ENCODE measurements around the gene LHX1. TPM values are rescaled to one million over a fixed set of nuclear protein-coding genes. Genes with fewer than 3 reads are reported as not detected.

The LHX1 gene
- total and polyA plus RNA-seq, 10 of the 15 experiments (the other 5 are each of a cell fraction or from before 2014, with no cell fraction given): not detected

- H3K27ac ChIP-seq (ENCODE audit: control insufficient read depth, insufficient read depth): no peak overlapping the region
- H3K9ac ChIP-seq (ENCODE audit: control insufficient read depth, insufficient read depth, low read length): no peak overlapping the region
- H3K36me3 ChIP-seq (ENCODE audit: control insufficient read depth in 2 of 2, insufficient read depth in 2 of 2, low read length in 1 of 2): no peaks in the 10 kb centered on the region
- peaks cover 38 to 64% of the 10 kb centered on the region in 2 experiments for H3K27me3 ChIP-seq (replicated peaks in 1 of 2; ENCODE audit: control insufficient read depth in 2 of 2, insufficient read depth in 2 of 2, low read length in 1 of 2)
- DNase-seq (ENCODE audit: low read depth, low spot score) (no peak), ATAC-seq (no peak), FAIRE-seq (no peak)
- H3K9me3 ChIP-seq (replicated peaks; ENCODE audit: control insufficient read depth, insufficient read depth, low read length): no peaks in the 10 kb centered on the region; the same call in 2 of the 3 replicates
- ChIA-PET CTCF (no interaction called here), RAD21 (ENCODE audit: unreplicated experiment) (no interaction called here), POLR2A (no interaction called here), SMC1A (ENCODE audit: uncharacterized antibody, unreplicated experiment) (no interaction called here)
- BruUV-seq (replicated peaks): no TSS peak
- H2AFZ ChIP-seq (ENCODE audit: control insufficient read depth, low read depth, low read length): no peak overlapping the region
- TF ChIP-seq SUZ12 (IDR thresholded peaks at IDR 0.05; ENCODE audit: unreplicated experiment): peak; percentile 31
- TF ChIP-seq NFXL1 (IDR thresholded peaks at IDR 0.05; ENCODE audit: borderline replicate concordance): no peak
- no peak overlapping the region for H3K4me3 ChIP-seq
- H3K79me2 ChIP-seq (ENCODE audit: control insufficient read depth, insufficient read depth, low read length): no peaks in the 10 kb centered on the region
- in situ Hi-C loops (cut with MboI) (no loop called here), intact Hi-C loops (cut with micrococcal nuclease; ENCODE audit: unreplicated experiment) (loop anchor here (10.0 kb wide), 1 partner anchor 413 kb away; no protein-coding TSS in a partner anchor)
- H3K4me1 ChIP-seq (ENCODE audit: control insufficient read depth, insufficient read depth, low read length): no peaks in the 10 kb centered on the region
- H3K4me2 ChIP-seq (ENCODE audit: control insufficient read depth, insufficient read depth): no peak overlapping the region
- 75% methylated on average over 38 of the region's 57 CpGs for WGBS (ENCODE audit: insufficient coverage, insufficient replicate concordance, low lambda C conversion rate, missing lambda C conversion rate)
- H4K20me1 ChIP-seq (ENCODE audit: control insufficient read depth, insufficient read depth): no peaks in the 10 kb centered on the region
Measured at GRCh38 chr17:36942019-36942599, 4.8 kb downstream of the LHX1 start.

GRCh38 chr17:36942631-36943125, 5.4 kb downstream of the LHX1 start:
- no peak overlapping the region for H3K4me2 ChIP-seq (ENCODE audit: control insufficient read depth, insufficient read depth)
- no peaks in the 10 kb centered on the region; the same call in 2 of the 3 replicates for H3K9me3 ChIP-seq (replicated peaks; ENCODE audit: control insufficient read depth, insufficient read depth, low read length)
- H4K20me1 ChIP-seq (ENCODE audit: control insufficient read depth, insufficient read depth): no peaks in the 10 kb centered on the region
- no peaks in the 10 kb centered on the region for H3K36me3 ChIP-seq (ENCODE audit: control insufficient read depth in 2 of 2, insufficient read depth in 2 of 2, low read length in 1 of 2)
- H3K4me3 ChIP-seq: no peak overlapping the region
- no peak overlapping the region for H3K27ac ChIP-seq (ENCODE audit: control insufficient read depth, insufficient read depth)
- H3K4me1 ChIP-seq (ENCODE audit: control insufficient read depth, insufficient read depth, low read length): no peaks in the 10 kb centered on the region; the same call in 1 of the 2 replicates
- H2AFZ ChIP-seq (ENCODE audit: control insufficient read depth, low read depth, low read length): no peak overlapping the region
- DNase-seq (ENCODE audit: low read depth, low spot score) (no peak), ATAC-seq (no peak), FAIRE-seq (no peak)
- in situ Hi-C loops (cut with MboI) (no loop called here), intact Hi-C loops (cut with micrococcal nuclease; ENCODE audit: unreplicated experiment) (loop anchor here (10.0 kb wide), 1 partner anchor 412 kb away; no protein-coding TSS in a partner anchor)
- 67% methylated on average over 50 of the region's 59 CpGs for WGBS (ENCODE audit: insufficient coverage, insufficient replicate concordance, low lambda C conversion rate, missing lambda C conversion rate)
- ChIA-PET CTCF (no interaction called here), RAD21 (ENCODE audit: unreplicated experiment) (no interaction called here), POLR2A (no interaction called here), SMC1A (ENCODE audit: uncharacterized antibody, unreplicated experiment) (no interaction called here)
- TF ChIP-seq SMAD1 (IDR thresholded peaks at IDR 0.05; ENCODE audit: low read depth, partially characterized antibody) (no peak), NKRF (conservative IDR thresholded peaks at IDR 0.05) (no peak)
- peaks cover 35 to 59% of the 10 kb centered on the region in 2 experiments for H3K27me3 ChIP-seq (replicated peaks in 1 of 2; ENCODE audit: control insufficient read depth in 2 of 2, insufficient read depth in 2 of 2, low read length in 1 of 2)
- no TSS peak for BruUV-seq (replicated peaks)
- H3K79me2 ChIP-seq (ENCODE audit: control insufficient read depth, insufficient read depth, low read length): no peaks in the 10 kb centered on the region
- no peak overlapping the region for H3K9ac ChIP-seq (ENCODE audit: control insufficient read depth, insufficient read depth, low read length)

Measured in GM12878 (cell line).